GM12864 (cell line): Measurements from ENCODE around the gene STRN.
A peak's percentile ranks its signal among the peaks of the same experiment; 100 is the strongest.

Experiments used
- DNase-seq: peaks from one replicate; pipeline ENCODE4 v3.0.0-alpha.2; 2011; ENCODE audit warnings: low read depth
- H3K4me3 ChIP-seq: 2 replicates; pipeline ENCODE4 v1.5.1; 2011; ENCODE audit warnings: mild to moderate bottlenecking, low read depth, low read length, control low read depth
- TF ChIP-seq, protein P1 (sequence below): IDR thresholded peaks from 2 replicates; pipeline ENCODE4 v1.5.1; 2011; ENCODE audit warnings: low read depth, mild to moderate bottlenecking, moderate library complexity, low read length, control low read depth, inconsistent platforms; ENCODE audit errors: missing control alignments

STRN gene

DNA sequence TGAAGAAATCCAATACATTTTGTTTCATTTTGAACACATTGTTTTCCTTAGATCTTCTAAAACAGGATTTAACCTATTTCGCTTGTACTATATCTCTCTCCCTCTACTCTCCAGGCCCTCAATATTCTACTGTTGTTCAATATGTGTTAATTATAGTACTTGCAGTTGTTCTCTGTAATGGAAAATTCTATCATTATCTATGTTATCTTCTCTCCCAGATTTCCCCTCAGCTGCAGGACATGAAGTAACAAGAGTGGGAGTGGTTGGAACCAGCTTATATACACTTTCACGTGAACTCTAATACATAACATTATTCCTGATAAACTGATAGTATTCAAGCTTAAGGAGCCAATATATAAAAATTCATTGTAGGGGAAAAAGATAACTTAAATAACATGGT, 7.0 kb upstream of the STRN start:
- DNase-seq = no peak
- TF ChIP-seq, protein P1, sequence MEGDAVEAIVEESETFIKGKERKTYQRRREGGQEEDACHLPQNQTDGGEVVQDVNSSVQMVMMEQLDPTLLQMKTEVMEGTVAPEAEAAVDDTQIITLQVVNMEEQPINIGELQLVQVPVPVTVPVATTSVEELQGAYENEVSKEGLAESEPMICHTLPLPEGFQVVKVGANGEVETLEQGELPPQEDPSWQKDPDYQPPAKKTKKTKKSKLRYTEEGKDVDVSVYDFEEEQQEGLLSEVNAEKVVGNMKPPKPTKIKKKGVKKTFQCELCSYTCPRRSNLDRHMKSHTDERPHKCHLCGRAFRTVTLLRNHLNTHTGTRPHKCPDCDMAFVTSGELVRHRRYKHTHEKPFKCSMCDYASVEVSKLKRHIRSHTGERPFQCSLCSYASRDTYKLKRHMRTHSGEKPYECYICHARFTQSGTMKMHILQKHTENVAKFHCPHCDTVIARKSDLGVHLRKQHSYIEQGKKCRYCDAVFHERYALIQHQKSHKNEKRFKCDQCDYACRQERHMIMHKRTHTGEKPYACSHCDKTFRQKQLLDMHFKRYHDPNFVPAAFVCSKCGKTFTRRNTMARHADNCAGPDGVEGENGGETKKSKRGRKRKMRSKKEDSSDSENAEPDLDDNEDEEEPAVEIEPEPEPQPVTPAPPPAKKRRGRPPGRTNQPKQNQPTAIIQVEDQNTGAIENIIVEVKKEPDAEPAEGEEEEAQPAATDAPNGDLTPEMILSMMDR = no peak
- H3K4me3 ChIP-seq = no peak overlapping the region

DNA sequence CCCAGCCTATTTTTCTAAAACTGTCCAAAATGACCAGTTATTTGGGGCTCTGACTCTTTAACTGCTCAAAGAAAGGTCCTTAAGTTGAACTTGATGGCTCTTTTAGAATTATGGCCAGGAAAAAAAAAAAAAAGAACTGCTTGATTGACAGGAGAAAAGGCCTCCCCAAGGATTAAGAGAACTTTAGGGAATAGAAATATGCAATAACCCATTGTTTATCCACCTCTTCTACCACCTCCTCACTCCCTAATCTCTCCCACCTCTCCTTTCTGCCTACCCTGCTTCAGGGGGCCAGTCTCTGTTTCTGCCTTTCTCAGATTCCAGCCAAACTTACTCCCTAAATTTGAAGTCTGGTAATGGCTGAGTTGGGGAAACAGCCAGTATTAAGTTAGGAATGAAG, 5.7 kb upstream of the STRN start:
- TF ChIP-seq, protein P1 = no peak
- H3K4me3 ChIP-seq = no peak overlapping the region
- no peak for DNase-seq

DNA sequence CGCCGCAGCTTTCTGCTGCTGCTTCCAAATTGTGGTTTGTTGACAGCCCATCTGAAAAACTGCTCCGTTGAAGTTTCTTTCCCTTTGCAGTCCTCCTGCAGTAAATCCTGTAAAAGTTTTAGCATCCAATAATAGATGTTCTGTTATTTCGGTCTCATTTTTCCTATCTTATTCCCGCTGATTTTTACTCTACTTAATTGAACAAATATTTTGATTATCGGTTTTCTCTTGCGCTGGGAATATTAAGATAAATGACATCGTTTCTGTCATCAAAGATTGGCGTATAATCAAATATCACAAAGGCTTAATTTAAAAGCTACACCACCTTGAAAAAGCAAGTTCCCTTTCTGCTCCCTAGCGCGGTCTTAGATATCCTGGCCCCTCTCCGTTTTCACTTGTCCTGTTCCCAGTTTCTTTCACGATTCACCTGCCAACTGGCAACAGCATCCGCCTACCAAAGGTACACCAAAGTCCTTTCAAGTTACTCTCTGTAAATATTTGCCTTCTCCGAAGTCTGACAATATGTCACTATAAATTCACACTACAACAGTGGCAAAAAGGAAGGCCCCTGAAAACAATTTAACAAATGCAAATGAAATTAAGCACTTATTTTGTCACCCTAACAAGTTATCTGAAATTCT, 1.0 kb upstream of the STRN start:
- TF ChIP-seq, protein P1 = no peak
- no peak for DNase-seq

DNA sequence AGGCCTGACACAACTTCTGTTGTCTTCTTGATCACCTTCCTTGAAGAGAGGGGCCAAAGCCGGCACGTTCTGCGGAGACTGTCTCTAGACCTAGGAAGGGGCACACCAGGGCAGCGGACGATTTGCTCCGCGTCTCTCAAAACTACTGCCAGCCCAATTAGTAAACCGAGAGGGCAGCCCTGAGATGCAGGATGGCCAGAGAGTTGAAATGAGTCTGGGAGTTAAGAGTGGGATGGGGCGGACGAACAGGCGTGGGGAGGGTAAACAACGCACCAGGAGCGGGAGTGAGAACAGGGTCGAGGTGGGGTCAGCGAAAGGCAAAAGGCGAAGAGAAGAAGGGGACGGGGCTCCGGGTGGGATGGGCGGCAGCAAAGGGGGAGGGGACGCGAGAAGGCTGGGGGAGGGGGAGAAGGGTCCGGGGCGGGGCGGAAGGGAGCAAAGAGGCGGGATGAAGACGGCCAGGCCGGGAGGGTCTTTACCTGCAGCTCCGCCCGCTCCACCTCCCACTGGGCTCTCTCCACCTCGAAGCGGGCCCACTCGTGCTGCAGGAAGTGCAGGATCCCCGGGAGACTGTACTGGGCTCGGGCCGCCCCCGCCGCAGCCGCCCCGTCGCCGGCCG, 476 bp downstream of the STRN start:
- DNase-seq = no peak
- TF ChIP-seq, protein P1 = no peak
- H3K4me3 ChIP-seq = peak overlapping the region; percentile 76

More for the DNA sequence above, 1.0 kb upstream of the STRN start:
- H3K4me3 ChIP-seq = peak overlapping the region; percentile 67

DNA sequence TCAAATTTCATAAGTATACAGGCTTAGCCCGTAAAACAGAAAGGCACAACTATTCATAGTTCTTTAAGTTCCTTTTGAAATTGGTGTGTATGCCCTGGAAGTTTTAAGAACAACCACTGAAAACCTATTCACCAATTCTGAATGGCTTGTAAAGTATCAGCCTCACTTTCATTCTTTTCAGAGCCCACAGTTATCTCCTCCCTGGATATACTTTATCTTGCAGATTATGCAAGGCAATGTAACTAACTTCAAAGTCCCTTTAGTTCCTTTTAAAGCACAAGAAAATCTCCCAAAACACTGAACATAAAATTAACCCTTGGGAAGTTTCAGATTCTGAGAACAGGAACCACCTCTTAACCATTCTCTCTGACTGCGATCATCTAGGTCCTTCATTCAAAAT, 1.1 kb downstream of the STRN start:
- peak overlapping the region; percentile 76 for H3K4me3 ChIP-seq
- TF ChIP-seq, protein P1 = no peak
- no peak for DNase-seq

DNA sequence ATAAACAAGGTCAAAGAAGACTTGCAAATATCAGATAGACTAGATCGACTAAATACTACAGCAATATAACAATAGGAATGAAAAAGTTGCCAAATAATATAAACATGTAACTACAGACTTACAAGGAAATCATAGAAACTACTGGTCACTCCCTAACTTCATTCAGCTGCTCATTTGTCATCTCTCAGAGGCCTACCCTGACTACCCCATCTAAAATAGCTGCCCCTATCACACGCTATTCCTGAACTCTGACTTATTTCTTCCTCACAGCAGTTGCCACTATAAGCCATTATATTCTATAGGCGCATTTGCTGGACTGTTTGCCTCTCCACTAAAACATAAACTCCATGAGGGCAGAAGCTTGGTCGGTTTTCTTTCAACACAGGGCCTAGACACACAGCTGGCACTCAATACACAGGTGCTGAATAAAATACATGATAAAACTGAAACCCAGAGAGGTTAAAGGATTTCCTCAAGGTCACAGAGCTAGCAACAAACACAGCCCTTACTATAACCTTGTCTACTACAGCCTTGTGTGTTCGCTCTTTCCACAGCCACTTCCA, 1.8 kb downstream of the STRN start:
- DNase-seq = no peak
- peak overlapping the region; percentile 76; the same call in 1 of the 2 replicates for H3K4me3 ChIP-seq
- TF ChIP-seq, protein P1 = no peak
